ENCODE measurements around the gene FBLN1. TPM values are rescaled to one million over a fixed set of nuclear protein-coding genes. Genes with fewer than 3 reads are reported as not detected.
A peak's percentile ranks its signal among the peaks of the same experiment; 100 is the strongest.

The FBLN1 gene
- total and polyA plus RNA-seq, 9 of the 15 experiments (the other 6 are each of a cell fraction or from before 2014, with no cell fraction given): 0.66 TPM; not detected in 8

GRCh38 chr22:45645526-45646414 lies 143.1 kb downstream of the FBLN1 start (continued):
- TF ChIP-seq PHF20 (IDR thresholded peaks at IDR 0.05; ENCODE audit: partially characterized antibody): no peak
- TF ChIP-seq XRCC4 (IDR thresholded peaks at IDR 0.05; ENCODE audit: extremely low read depth, insufficient read depth, insufficient read length): no peak
- peak; percentile 31 for TF ChIP-seq CCNT2 (IDR thresholded peaks at IDR 0.05; ENCODE audit: borderline replicate concordance, extremely low read depth, insufficient read length, low read depth, low read length)
- TF ChIP-seq MNT (conservative IDR thresholded peaks at IDR 0.05): peak in 1 of 2 experiments; percentile 42; a peak in 1 of 4 replicates
- no peak for TF ChIP-seq ZHX1 (conservative IDR thresholded peaks at IDR 0.05; ENCODE audit: low read length)
- TF ChIP-seq FOXP4 (CRISPR knock-in tag; IDR thresholded peaks at IDR 0.05; ENCODE audit: borderline replicate concordance): no peak
- TF ChIP-seq CTCFL (IDR thresholded peaks at IDR 0.05; ENCODE audit: borderline replicate concordance, insufficient read depth, low read depth, low read length, poor library complexity, severe bottlenecking): peak; percentile 20
- no peak for TF ChIP-seq STAT6 (CRISPR knock-in tag; IDR thresholded peaks at IDR 0.05)
- no peak for TF ChIP-seq ZFP1 (CRISPR knock-in tag; IDR thresholded peaks at IDR 0.05)
- TF ChIP-seq TRIM25 (IDR thresholded peaks at IDR 0.05; ENCODE audit: borderline replicate concordance): no peak

Measured in K562 (cell line).